Measurements from ENCODE around the gene HTT-AS.

Gene HTT-AS

GRCh38 chr4:3013839-3014350, 60.4 kb downstream of the HTT-AS start:
- intact Hi-C loops (cut with DNase I; ENCODE audit: low total_unique reads), result no loop called here
- DNase-seq, result no peak
- Histone ChIP-seq H3K4me3 (no peak overlapping the region), H3K27me3 (no peaks in the 10 kb centered on the region), H3K36me3 (no peaks in the 10 kb centered on the region), H3K4me1 (peaks cover 0 to 12% (median 0%) of the 10 kb centered on the region in 4 donors), H3K27ac (no peak overlapping the region), H3K9me3 (no peaks in the 10 kb centered on the region)
- no peak for TF ChIP-seq CTCF (IDR thresholded peaks at IDR 0.05)
